ENCODE measurements around the gene TRIM49D1. TPM values are rescaled to one million over a fixed set of nuclear protein-coding genes. Genes with fewer than 3 reads are reported as not detected.

TRIM49D1 gene
- total RNA-seq (2022; extraction: Qiagen RNA extraction) = 0.14 to 0.30 TPM (median 0.18 TPM) in 5 replicates

GRCh38 chr11:89922195-89922660, at the start of gene TRIM49D1:
TSS of gene TRIM49D1 (minus strand) at chr11:89922245. CDS start at chr11:89917710, 4,535 bp downstream.

GRCh38 chr11:89965737-89966136, 43.7 kb upstream of the TRIM49D1 start, which contains the start of gene TRIM64:
TSS of gene TRIM64 (plus strand) at chr11:89966037. CDS start at chr11:89968504, 2,467 bp downstream.

GRCh38 chr11:89923764-89924163, 1.7 kb upstream of the TRIM49D1 start, which contains the start of gene TRIM49D2:
TSS of gene TRIM49D2 (plus strand) at chr11:89924064. CDS start at chr11:89926762, 2,698 bp downstream.

Other genes starting within 250 kb of the TRIM49D1 start
- not detected in 5 replicates for gene TRIM77, start 211.9 kb downstream of the TRIM49D1 start, total RNA-seq (2022; extraction: Qiagen RNA extraction)
- 0.05 to 0.12 TPM (median 0.10 TPM) in 3 of 5 replicates, not detected in the others for gene TRIM49, start 113.7 kb downstream of the TRIM49D1 start, total RNA-seq (2022; extraction: Qiagen RNA extraction)
- gene TRIM64B, start 43.8 kb downstream of the TRIM49D1 start, total RNA-seq (2022; extraction: Qiagen RNA extraction) = 0.03 TPM in 1 of 5 replicates, not detected in the others
- 0.08 to 0.14 TPM (median 0.13 TPM) in 3 of 5 replicates, not detected in the others for gene TRIM49D2, start 1.8 kb upstream of the TRIM49D1 start, total RNA-seq (2022; extraction: Qiagen RNA extraction)
- not detected in 5 replicates for gene TRIM64, start 43.8 kb upstream of the TRIM49D1 start, total RNA-seq (2022; extraction: Qiagen RNA extraction)
- gene TRIM49C, start 108.9 kb upstream of the TRIM49D1 start, total RNA-seq (2022; extraction: Qiagen RNA extraction) = not detected in 5 replicates
- not detected in 5 replicates for gene UBTFL1, start 163.7 kb upstream of the TRIM49D1 start, total RNA-seq (2022; extraction: Qiagen RNA extraction)
- 0.03 TPM in 1 of 5 replicates, not detected in the others for gene NAALAD2, start 212.4 kb upstream of the TRIM49D1 start, total RNA-seq (2022; extraction: Qiagen RNA extraction)